Epithelial cell of proximal tubule (primary cell): ENCODE data around the gene ZBTB21. TPM values are rescaled to one million over a fixed set of nuclear protein-coding genes. Genes with fewer than 3 reads are reported as not detected.

Experiments
- DNase-seq: peaks from one replicate; pipeline ENCODE4 v3.0.0-alpha.2; 2011; ENCODE audit warnings: low read depth
- H3K4me3 ChIP-seq: 2 replicates; pipeline ENCODE4 v1.5.1; 2011; ENCODE audit warnings: low read depth, mild to moderate bottlenecking, low read length
- CTCF ChIP-seq: conservative IDR thresholded peaks from 2 replicates; pipeline ENCODE4 v1.5.1; 2012; ENCODE audit warnings: low read depth, mild to moderate bottlenecking, low read length
- total RNA-seq: library from RNA; depleted of rRNA; stranded (reverse); fragments of >200 nt; gene quantifications from 2 replicates; pipeline ENCODE4 v1.2.3, GENCODE V29; 2015

The ZBTB21 gene
- total RNA-seq, 1 donor from 2014 or later = 6.3 TPM

GRCh38 chr21:41977034-41977950, 32.9 kb downstream of the ZBTB21 start:
- no peak for TF ChIP-seq CTCF
- no peak overlapping the region for H3K4me3 ChIP-seq
- DNase-seq = no peak

GRCh38 chr21:41976611-41977010, 33.5 kb downstream of the ZBTB21 start:
- no peak for TF ChIP-seq CTCF
- no peak overlapping the region for H3K4me3 ChIP-seq
- no peak for DNase-seq

GRCh38 chr21:41975391-41976272, 34.5 kb downstream of the ZBTB21 start:
- no peak for TF ChIP-seq CTCF
- no peak for DNase-seq
- H3K4me3 ChIP-seq = no peak overlapping the region

GRCh38 chr21:41974752-41975053, 35.5 kb downstream of the ZBTB21 start:
- no peak overlapping the region for H3K4me3 ChIP-seq
- DNase-seq = no peak
- no peak for TF ChIP-seq CTCF

GRCh38 chr21:41973861-41974751, 36.1 kb downstream of the ZBTB21 start:
- peak; percentile 27 for TF ChIP-seq CTCF
- DNase-seq = no peak
- H3K4me3 ChIP-seq = no peak overlapping the region

- no peak overlapping the region for H3K4me3 ChIP-seq
- no peak for TF ChIP-seq CTCF
- DNase-seq = no peak
Measured at GRCh38 chr21:41973427-41973831, 36.7 kb downstream of the ZBTB21 start.
